Measurements from ENCODE around the gene NR1D1.

GRCh38 chr17:40121181-40122135, 21.1 kb upstream of the NR1D1 start, which contains the start of gene MSL1:
- TF ChIP-seq, protein P1, sequence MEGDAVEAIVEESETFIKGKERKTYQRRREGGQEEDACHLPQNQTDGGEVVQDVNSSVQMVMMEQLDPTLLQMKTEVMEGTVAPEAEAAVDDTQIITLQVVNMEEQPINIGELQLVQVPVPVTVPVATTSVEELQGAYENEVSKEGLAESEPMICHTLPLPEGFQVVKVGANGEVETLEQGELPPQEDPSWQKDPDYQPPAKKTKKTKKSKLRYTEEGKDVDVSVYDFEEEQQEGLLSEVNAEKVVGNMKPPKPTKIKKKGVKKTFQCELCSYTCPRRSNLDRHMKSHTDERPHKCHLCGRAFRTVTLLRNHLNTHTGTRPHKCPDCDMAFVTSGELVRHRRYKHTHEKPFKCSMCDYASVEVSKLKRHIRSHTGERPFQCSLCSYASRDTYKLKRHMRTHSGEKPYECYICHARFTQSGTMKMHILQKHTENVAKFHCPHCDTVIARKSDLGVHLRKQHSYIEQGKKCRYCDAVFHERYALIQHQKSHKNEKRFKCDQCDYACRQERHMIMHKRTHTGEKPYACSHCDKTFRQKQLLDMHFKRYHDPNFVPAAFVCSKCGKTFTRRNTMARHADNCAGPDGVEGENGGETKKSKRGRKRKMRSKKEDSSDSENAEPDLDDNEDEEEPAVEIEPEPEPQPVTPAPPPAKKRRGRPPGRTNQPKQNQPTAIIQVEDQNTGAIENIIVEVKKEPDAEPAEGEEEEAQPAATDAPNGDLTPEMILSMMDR (IDR thresholded peaks at IDR 0.05): no peak
- TF ChIP-seq POLR2AphosphoS5 (IDR thresholded peaks at IDR 0.05): peak; percentile 71
